ENCODE results near the gene CEP170. TPM values are rescaled to one million over a fixed set of nuclear protein-coding genes. Genes with fewer than 3 reads are reported as not detected.

CEP170 gene
- polyA plus RNA-seq, 1 donor from 2014 or later = 403 TPM

Small RNA genes lying within 50 kb of the gene (small RNA-seq; reads per million reads assigned to genes)
- gene RNU6-747P = 0 reads per million in 3 experiments

Other genes with a start within 250 kb of the CEP170 start
- 32.2 and 33.7 TPM in 2 replicates for gene SDCCAG8, start 760 bp upstream of the CEP170 start, polyA plus RNA-seq